ENCODE data around the gene YBEY.

- no peak for TF ChIP-seq CTCF (conservative IDR thresholded peaks at IDR 0.05)
- no peak for TF ChIP-seq ZFX (IDR thresholded peaks at IDR 0.05)
Observed at GRCh38 chr21:46244602-46245001, 41.5 kb upstream of the YBEY start.

Measured in C4-2B (cell line).